ENCODE measurements around the gene PLCG2. TPM values are rescaled to one million over a fixed set of nuclear protein-coding genes. Genes with fewer than 3 reads are reported as not detected.

Gene PLCG2
- polyA plus RNA-seq, 2 of the 4 experiments (the other 2 are of a cell fraction): 2.8 to 6.0 TPM

GRCh38 chr16:81744385-81744784, 34.7 kb upstream of the PLCG2 start:
- WGBS (ENCODE audit: missing lambda C conversion rate): 57% methylated on average over 4 of the region's 4 CpGs
- Histone ChIP-seq H3K4me2 (no peak overlapping the region), H3K4me3 (no peak overlapping the region), H3K4me1 (no peaks in the 10 kb centered on the region), H3K27ac (no peak overlapping the region), H3K9me3 (no peaks in the 10 kb centered on the region)
- ATAC-seq (no peak), DNase-seq (ENCODE audit: low read depth in 1 of 2, low spot score in 1 of 2) (no peak), FAIRE-seq (no peak)
- POLR2A ChIA-PET: no interaction called here
- TF ChIP-seq E2F6 (IDR thresholded peaks at IDR 0.05; ENCODE audit: borderline replicate concordance, low read depth) (no peak), HOXA7 (CRISPR knock-in tag; IDR thresholded peaks at IDR 0.05) (no peak), TP53 (CRISPR knock-in tag; IDR thresholded peaks at IDR 0.05) (no peak), ESRRA (IDR thresholded peaks at IDR 0.05; ENCODE audit: borderline replicate concordance, low read length) (no peak), CBX8 (IDR thresholded peaks at IDR 0.05) (no peak), MAX (IDR thresholded peaks at IDR 0.05) (no peak), ZSCAN20 (CRISPR knock-in tag; IDR thresholded peaks at IDR 0.05) (no peak), HEYL (CRISPR knock-in tag; IDR thresholded peaks at IDR 0.05) (no peak), CBX2 (IDR thresholded peaks at IDR 0.05; ENCODE audit: borderline replicate concordance, low read depth) (no peak), EHMT2 (IDR thresholded peaks at IDR 0.05; ENCODE audit: low read depth) (no peak), EHF (CRISPR knock-in tag; IDR thresholded peaks at IDR 0.05) (no peak), TFCP2L1 (CRISPR knock-in tag; IDR thresholded peaks at IDR 0.05) (no peak), RARB (CRISPR knock-in tag; IDR thresholded peaks at IDR 0.05) (no peak), CEBPB (IDR thresholded peaks at IDR 0.05) (no peak), ZC3H11A (IDR thresholded peaks at IDR 0.05) (no peak), MAZ (IDR thresholded peaks at IDR 0.05; ENCODE audit: borderline replicate concordance, low read depth, low read length) (no peak)
- CTCF ChIA-PET: interaction anchor here (0.7 to 1.2 kb wide), 3 partner anchors 129 to 709 kb away, joined by 3 to 4 read pairs (median 3); no protein-coding TSS in a partner anchor

GRCh38 chr16:81744911-81745310, 34.2 kb upstream of the PLCG2 start:
- TF ChIP-seq GATA3 (IDR thresholded peaks at IDR 0.05; ENCODE audit: borderline replicate concordance) (no peak), BCL3 (IDR thresholded peaks at IDR 0.05) (no peak), FOXS1 (CRISPR knock-in tag; IDR thresholded peaks at IDR 0.05) (no peak), KDM1A (IDR thresholded peaks at IDR 0.05; ENCODE audit: low read depth) (no peak)
- ATAC-seq: 0 out of 6 replicates have a peak, but pooled peaks of 1 of the 2 experiments have one; percentile 20
- Histone ChIP-seq H3K4me1 (no peaks in the 10 kb centered on the region), H3K9me3 (no peaks in the 10 kb centered on the region), H3K4me2 (no peak overlapping the region), H3K4me3 (no peak overlapping the region), H3K27ac (no peak overlapping the region)
- ChIA-PET POLR2A (no interaction called here), CTCF (interaction anchor here (0.7 to 1.2 kb wide), 2 partner anchors 129 to 710 kb away, joined by 3 read pairs; no protein-coding TSS in a partner anchor)
- no peak for FAIRE-seq
- no peak for DNase-seq (ENCODE audit: low read depth in 1 of 2, low spot score in 1 of 2)
- WGBS (ENCODE audit: missing lambda C conversion rate): 74% methylated on average over 4 of the region's 4 CpGs

GRCh38 chr16:81745704-81746558, 33.2 kb upstream of the PLCG2 start:
- DNase-seq (ENCODE audit: low read depth in 1 of 2, low spot score in 1 of 2) (peak; percentile 65 to 78), ATAC-seq (peak; percentile 87 to 93), FAIRE-seq (no peak)
- Histone ChIP-seq H3K4me1 (no peaks in the 10 kb centered on the region), H3K4me2 (peak overlapping the region; percentile 84), H3K4me3 (peak overlapping the region; percentile 34), H3K9me3 (no peaks in the 10 kb centered on the region), H3K27ac (peak overlapping the region; percentile 45 to 86)
- CTCF ChIA-PET: interaction anchor here (0.7 to 0.9 kb wide), 2 partner anchors 7 to 127 kb away, joined by 3 to 5 read pairs; no protein-coding TSS in a partner anchor
- 19% methylated on average over 33 of the region's 33 CpGs for WGBS (ENCODE audit: missing lambda C conversion rate)
- POLR2A ChIA-PET: no interaction called here
- no peak for TF ChIP-seq REST (IDR thresholded peaks at IDR 0.05)
- no peak for TF ChIP-seq NFE2L2 (conservative IDR thresholded peaks at IDR 0.05; ENCODE audit: low read length)
- TF ChIP-seq FOSB (CRISPR knock-in tag; IDR thresholded peaks at IDR 0.05): no peak
- no peak for TF ChIP-seq KDM1A (IDR thresholded peaks at IDR 0.05; ENCODE audit: low read depth)
- no peak; a peak in 1 of 5 replicates for TF ChIP-seq JUN (IDR thresholded peaks at IDR 0.05)
- TF ChIP-seq PHF8 (IDR thresholded peaks at IDR 0.05; ENCODE audit: borderline replicate concordance, low read depth): peak; percentile 30; the same call in 1 of the 2 replicates
- no peak for TF ChIP-seq HES2 (IDR thresholded peaks at IDR 0.05)
- TF ChIP-seq PBX3 (IDR thresholded peaks at IDR 0.05): no peak
- TF ChIP-seq POLR2A (IDR thresholded peaks at IDR 0.05; ENCODE audit: low read length): peak; percentile 34; the same call in 1 of the 2 replicates
